ENCODE results near the gene LRRC10B.

LRRC10B gene

DNA sequence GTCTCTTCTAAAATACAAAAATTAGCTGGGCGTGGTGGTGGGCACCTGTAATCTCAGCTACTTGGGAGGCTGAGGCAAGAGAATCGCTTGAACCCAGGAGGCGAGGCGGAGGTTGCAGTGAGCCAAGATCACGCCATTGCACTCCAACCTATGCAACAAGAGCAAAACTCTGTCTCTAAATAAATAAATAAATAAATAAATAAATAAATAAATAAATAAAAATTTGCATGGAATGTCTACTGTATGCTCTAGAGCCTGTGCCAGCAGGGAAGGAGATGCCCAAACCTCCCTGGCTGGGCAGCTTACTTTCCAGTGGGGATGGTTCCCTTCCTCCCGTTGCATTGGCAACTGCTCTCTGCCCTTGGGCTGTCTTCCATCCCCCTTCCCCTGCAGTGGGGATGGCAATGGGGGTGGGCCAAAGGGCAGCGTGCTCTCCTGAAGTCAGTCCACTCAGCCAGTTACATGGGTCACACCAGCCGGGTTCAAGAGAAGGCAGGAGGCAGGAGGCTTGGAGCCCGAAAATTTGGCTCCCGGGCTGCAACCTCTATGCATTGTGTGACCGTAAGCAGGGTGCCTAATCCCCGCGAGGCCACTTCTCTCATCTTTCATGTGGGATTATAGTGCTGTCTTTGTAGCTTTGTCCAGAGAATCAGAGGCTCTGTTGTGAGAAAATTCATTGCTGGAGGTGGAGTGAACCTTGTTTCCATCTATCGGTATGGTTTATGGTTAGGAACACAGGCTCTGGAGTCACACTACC, 1.4 kb upstream of the LRRC10B start:
- DNase-seq (ENCODE audit: insufficient read length, low spot score) (no peak), FAIRE-seq (no peak)

- FAIRE-seq (peak; percentile 11), DNase-seq (ENCODE audit: insufficient read length, low spot score) (peak; percentile 95)
Measured at GRCh38 chr11:61509043-61510029, 787 bp downstream of the LRRC10B start.

GRCh38 chr11:61510166-61510919, 1.8 kb downstream of the LRRC10B start:
- DNase-seq (ENCODE audit: insufficient read length, low spot score) (no peak), FAIRE-seq (no peak)

GRCh38 chr11:61510974-61511373, 2.4 kb downstream of the LRRC10B start:
- FAIRE-seq, result no peak
- DNase-seq (ENCODE audit: insufficient read length, low spot score), result no peak

DNA sequence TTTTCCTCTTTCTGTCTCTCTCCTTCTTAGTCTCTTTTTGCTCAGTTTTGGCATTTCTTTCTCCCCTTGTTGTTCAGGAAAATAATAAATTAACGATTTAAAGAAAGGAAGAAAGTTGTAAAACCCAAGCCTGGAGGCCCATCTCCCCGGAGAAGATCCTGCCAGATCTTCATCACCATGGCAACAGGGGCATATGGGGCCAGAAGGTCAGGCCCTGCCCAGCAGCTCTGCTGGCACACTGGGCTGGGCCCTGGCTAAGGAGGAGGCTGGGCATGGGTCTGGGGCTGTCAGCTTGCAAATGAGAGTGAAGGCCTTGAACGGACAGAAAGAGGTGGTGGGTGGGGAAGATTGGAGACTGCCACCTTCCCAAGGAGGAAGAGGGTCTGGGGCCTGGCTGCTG, 2.8 kb downstream of the LRRC10B start:
- FAIRE-seq, result no peak
- no peak for DNase-seq (ENCODE audit: insufficient read length, low spot score)

GRCh38 chr11:61512435-61512834, 3.9 kb downstream of the LRRC10B start:
- FAIRE-seq (no peak), DNase-seq (ENCODE audit: insufficient read length, low spot score) (no peak)

GRCh38 chr11:61513143-61513765, 4.7 kb downstream of the LRRC10B start:
- DNase-seq (ENCODE audit: insufficient read length, low spot score) (no peak), FAIRE-seq (no peak)

GRCh38 chr11:61514050-61514917, 5.7 kb downstream of the LRRC10B start:
- no peak for DNase-seq (ENCODE audit: insufficient read length, low spot score)
- no peak for FAIRE-seq

- no peak for FAIRE-seq
Measured at GRCh38 chr11:61515686-61516085, 7.1 kb downstream of the LRRC10B start.

DNA sequence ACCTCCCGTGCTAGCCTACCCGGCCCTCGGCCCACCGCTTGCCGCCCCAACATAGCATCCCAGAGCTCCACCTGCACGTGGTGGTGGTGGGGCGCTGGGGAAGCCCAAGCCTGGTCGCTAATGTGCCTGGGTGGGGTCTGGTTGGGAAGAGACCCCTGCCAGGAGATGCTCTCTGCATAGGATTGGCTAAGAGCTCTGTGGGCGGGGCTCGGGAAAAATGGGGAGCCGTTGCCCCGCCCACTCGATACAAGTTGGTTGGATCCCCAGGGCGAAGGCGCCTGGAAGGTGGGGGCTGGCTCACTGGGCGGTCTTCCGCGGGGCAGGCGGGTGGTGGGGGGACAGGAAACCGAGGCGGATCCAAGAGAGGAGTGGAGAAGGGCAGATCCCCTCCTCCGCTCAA, 7.6 kb downstream of the LRRC10B start:
- no peak for DNase-seq (ENCODE audit: insufficient read length, low spot score)
- no peak for FAIRE-seq

More at GRCh38 chr11:61515686-61516085, 7.1 kb downstream of the LRRC10B start:
- DNase-seq (ENCODE audit: insufficient read length, low spot score), result no peak

GRCh38 chr11:61516675-61517572, 8.4 kb downstream of the LRRC10B start:
- DNase-seq (ENCODE audit: insufficient read length, low spot score) (peak; percentile 91), FAIRE-seq (peak; percentile 83)

GRCh38 chr11:61518032-61518795, 9.7 kb downstream of the LRRC10B start:
- no peak for FAIRE-seq

DNA sequence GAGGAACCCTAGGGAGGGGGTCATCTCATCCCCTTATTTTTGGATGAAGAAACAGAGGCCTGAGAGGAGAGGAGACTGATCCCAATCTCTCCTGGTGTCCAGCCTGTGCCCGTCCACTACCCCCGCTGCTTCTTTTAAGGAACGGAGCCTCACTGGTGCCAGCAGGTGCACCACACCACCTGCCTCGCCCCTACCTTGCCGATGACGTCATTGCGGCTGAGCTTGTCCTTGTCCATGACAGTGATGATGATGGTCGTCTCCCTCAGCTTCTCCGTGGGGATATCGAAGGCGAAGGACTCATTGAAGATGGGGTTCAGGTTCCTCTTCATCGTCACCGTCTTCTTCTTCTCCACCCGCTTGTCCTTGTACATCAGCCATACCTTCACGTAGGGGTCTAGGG, 14.3 kb downstream of the LRRC10B start:
- DNase-seq (ENCODE audit: insufficient read length, low spot score) (no peak), FAIRE-seq (no peak)

More at GRCh38 chr11:61518032-61518795, 9.7 kb downstream of the LRRC10B start:
- no peak for DNase-seq (ENCODE audit: insufficient read length, low spot score)

DNA sequence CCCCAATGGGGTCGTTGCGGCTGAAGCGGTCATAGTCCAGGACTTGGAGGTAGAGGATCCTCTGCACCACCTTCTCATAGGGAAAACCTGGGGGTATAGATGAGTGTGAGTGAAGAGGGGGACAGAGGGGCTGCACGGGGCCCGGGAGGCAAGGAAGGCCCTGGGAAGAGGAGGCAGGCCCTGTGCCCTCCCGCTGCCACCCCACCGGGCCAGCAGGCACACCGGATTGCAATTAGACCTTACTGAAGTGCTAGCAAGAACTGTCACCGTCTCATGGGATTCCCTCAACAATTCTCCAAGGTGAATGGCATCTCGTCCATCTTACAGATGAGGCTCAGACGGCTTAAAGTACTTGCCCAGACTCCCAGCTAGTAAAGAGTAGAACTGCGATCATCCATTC, 15.9 kb downstream of the LRRC10B start:
- DNase-seq (ENCODE audit: insufficient read length, low spot score) (no peak), FAIRE-seq (no peak)

GRCh38 chr11:61524963-61525587, 16.5 kb downstream of the LRRC10B start:
- no peak for FAIRE-seq
- no peak for DNase-seq (ENCODE audit: insufficient read length, low spot score)

DNA sequence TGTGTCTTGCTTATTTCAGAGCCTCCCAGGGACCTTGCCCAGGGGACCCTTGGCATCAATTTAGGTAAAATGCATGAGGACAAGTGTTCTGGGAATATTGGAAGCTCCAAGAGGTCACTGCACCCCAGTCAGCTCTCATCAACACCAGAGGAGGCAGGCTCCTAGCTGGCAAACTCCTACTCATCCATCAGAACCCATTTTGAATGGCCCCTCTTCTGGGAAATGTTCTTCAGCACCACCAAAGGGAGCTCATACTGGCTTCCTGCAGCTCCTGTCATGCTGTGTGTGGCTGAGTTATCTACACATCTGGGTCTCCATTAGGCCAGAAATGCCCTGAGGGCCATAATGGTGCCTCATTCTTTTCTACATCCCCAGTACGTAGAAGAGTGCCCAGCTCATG, 17.7 kb downstream of the LRRC10B start:
- DNase-seq (ENCODE audit: insufficient read length, low spot score) (no peak), FAIRE-seq (no peak)
